Activated CD8-positive, alpha-beta memory T cell treated with anti-CD3 and anti-CD28 coated beads, Interleukin-2, amount 10 ng/mL, durations not matched to agents 7 days and 5 days (primary cell): Measurements from ENCODE around the gene SUPT16H. TPM values are rescaled to one million over a fixed set of nuclear protein-coding genes. Genes with fewer than 3 reads are reported as not detected.
"Not testable (repeated sequence)": the region's sequence is repeated elsewhere in the genome, so short reads cannot be mapped to it uniquely, and the experiment has no call there.

ENCODE experiments used
- ATAC-seq: fragments of 150-1000 bp; cut with Tn5 transposase; one replicate; pipeline ENCODE4 v1.10.0; 2021; ENCODE audit warnings: moderate library complexity
- CTCF ChIA-PET: fragments of 350-600 bp; sonication (Branson Sonifier 250); formaldehyde crosslinking; loops from one replicate; lab custom pipeline; 2021; ENCODE audit warnings: antibody characterized with exemption; lab: Charles Lee
- DNase-seq: peaks from one replicate; pipeline ENCODE4 v3.0.0-alpha.2; 2020
- H3K27ac Mint-ChIP-seq: one replicate; pipeline ENCODE4 v1.8.0; 2021; ENCODE audit warnings: mild to moderate bottlenecking, mixed read lengths
- H3K27me3 Mint-ChIP-seq: one replicate; pipeline ENCODE4 v1.8.0; 2021; ENCODE audit warnings: mixed read lengths
- H3K36me3 Mint-ChIP-seq: one replicate; pipeline ENCODE4 v1.8.0; 2021; ENCODE audit warnings: mild to moderate bottlenecking, mixed read lengths
- H3K4me1 Mint-ChIP-seq: one replicate; pipeline ENCODE4 v1.8.0; 2021; ENCODE audit warnings: mixed read lengths
- H3K4me3 Mint-ChIP-seq: one replicate; pipeline ENCODE4 v1.8.0; 2021; ENCODE audit warnings: mild to moderate bottlenecking, moderate library complexity, mixed read lengths
- H3K9me3 Mint-ChIP-seq: one replicate; pipeline ENCODE4 v1.8.0; 2022; ENCODE audit warnings: low read depth, mixed read lengths
- total RNA-seq, 2 experiments: library from RNA; stranded (reverse); gene quantifications; one replicate each; pipeline ENCODE4 v1.2.3, GENCODE V29; 2021

Gene SUPT16H
- total RNA-seq, 2 experiments from 2014 or later = 130 to 151 TPM

DNA sequence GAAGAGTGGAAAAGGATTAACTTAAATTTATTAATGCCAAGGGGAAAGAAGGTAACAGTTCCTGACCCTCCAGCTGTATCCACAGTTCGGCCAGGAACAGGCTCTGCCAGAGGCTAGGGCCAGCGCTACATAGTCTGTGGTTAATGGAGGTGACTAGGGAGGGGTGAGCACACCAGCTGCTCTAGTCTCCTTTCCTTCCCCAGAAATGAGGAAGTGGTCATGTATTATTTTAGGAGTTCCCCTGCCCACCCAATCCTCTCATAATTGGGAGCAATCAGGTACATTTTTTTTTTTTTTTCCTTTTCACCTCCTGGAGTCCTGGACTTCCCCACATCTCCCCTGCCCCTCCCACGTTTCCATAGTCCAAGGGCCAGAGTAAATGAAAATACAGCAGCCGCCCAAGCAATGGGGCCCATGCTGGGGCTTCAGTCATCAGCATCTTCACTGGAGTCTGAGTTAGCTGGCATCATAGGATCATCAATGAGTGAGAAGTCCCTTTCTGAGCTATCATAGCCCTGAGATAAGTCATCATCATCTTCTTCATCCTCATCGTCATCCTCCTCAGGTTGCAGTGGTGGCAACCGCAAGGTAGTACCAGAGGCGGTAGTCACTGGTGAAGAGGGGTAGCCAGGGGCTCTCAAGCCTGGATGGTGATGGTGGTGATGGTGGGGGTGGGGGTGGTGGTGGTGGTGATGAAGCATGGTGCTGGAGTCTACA lies 1.5 kb upstream of the SUPT16H start:
- Mint-ChIP-seq H3K4me1 (peaks cover 28% of the 10 kb centered on the region), H3K27me3 (no peaks in the 10 kb centered on the region), H3K36me3 (peaks cover 29% of the 10 kb centered on the region), H3K9me3 (no peaks in the 10 kb centered on the region), H3K4me3 (peak overlapping the region; percentile 92), H3K27ac (peak overlapping the region; percentile 96)
- DNase-seq (no peak), ATAC-seq (no peak)
- CTCF ChIA-PET = interaction anchor here (0.8 to 1.5 kb wide), 2 partner anchors 32 to 52 kb away, joined by 3 read pairs; no protein-coding TSS in a partner anchor

DNA sequence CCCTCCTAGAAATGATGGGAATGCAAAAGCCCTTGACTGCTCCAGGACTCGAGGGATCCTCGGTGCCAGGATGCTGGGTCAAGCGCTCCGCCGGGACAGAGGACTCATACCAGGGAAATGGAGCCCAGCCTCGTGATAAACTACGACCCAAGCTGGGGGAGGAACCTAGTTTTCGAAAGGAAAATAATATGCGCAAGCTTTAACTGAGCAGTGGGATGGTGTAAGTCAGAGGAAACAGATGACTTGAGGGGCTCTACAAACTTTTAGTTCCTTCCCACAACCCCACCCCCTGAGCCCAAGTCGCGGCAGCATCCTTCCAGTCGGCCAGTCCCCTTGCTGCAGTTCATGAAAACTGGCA lies 654 bp upstream of the SUPT16H start:
- Mint-ChIP-seq H3K4me1 (peaks cover 33% of the 10 kb centered on the region), H3K27ac (peak overlapping the region; percentile 96), H3K4me3 (peak overlapping the region; percentile 92), H3K27me3 (no peaks in the 10 kb centered on the region), H3K9me3 (no peaks in the 10 kb centered on the region), H3K36me3 (peaks cover 29% of the 10 kb centered on the region)
- no peak for DNase-seq
- CTCF ChIA-PET = interaction anchor here (1.0 to 1.5 kb wide), 3 partner anchors 32 to 93 kb away, joined by 3 to 4 read pairs (median 3); no protein-coding TSS in a partner anchor
- ATAC-seq = peak; percentile 48

DNA sequence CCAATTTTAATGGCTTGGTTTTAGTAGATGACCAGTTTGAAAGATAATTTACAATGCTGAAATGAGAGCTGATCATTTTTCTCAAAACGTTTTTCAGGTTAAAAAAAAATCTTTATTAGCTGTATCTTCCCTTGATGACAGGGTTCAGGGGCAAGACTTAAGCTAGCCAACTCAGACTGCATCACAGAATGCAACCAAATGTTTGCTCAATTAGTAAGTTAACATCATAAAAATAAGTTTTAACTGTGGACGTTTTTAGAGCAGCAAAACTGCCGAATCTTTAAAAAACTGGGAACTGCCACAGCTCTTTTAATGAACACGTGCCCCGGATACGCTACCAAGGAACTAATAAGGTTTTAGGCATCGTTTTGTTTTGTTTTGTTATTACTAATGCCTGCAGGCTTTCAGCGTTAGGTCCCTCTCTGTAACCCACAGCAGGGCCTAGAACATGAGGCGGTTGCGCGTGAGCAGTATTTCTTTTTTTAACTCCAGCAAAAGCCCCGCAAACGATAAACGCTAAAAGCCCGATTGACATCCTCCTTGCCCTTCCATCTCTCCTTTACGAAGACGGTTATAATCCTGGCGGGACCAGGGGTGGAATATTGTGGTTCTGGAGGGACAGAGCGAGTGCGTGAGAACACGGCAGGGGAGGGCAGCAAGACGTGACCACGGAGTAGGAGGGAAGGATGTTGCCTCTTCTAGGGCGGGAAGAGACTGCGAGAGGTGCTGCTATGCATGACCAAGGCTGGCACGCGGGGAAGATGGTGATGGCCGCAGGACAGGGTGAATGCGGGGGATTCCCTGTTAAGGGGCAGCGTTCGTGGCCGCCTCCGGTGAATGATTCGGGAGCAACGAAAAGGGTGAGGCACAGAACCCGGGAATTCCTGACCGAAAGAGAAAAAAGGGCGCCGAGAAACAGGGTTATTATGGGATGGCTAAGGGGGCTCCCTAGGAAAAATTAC lies 652 bp downstream of the SUPT16H start:
- ATAC-seq (peak; percentile 46), DNase-seq (peak; percentile 74)
- Mint-ChIP-seq H3K9me3 (no peaks in the 10 kb centered on the region), H3K4me3 (peak overlapping the region; percentile 92), H3K36me3 (peaks cover 30% of the 10 kb centered on the region), H3K4me1 (peaks cover 43% of the 10 kb centered on the region), H3K27ac (peak overlapping the region; percentile 96), H3K27me3 (no peaks in the 10 kb centered on the region)
- CTCF ChIA-PET = interaction anchor here (1.3 kb wide), 1 partner anchor 13 kb away, joined by 4 read pairs; no protein-coding TSS in a partner anchor

DNA sequence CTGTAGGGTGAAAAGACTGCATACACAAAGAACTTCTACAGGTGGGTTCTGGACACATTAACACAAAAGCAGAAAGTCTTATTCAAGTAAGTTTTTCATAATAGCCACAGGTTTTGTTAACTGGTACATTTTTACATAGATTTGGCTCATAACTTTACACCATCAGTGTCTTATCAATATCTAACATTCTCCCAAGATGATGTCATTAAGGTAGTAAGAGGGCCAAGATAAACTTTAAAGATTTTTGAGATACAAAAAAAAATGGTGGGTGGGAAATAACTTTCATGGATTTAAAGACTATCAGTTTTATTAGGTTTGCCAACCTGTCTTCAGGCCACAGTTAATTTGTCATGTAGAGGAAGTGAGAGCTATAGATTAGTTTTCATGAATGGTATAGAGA lies 1.7 kb downstream of the SUPT16H start:
- Mint-ChIP-seq H3K36me3 (peaks cover 32% of the 10 kb centered on the region), H3K27me3 (no peaks in the 10 kb centered on the region), H3K4me3 (peak overlapping the region; percentile 92), H3K9me3 (no peaks in the 10 kb centered on the region), H3K4me1 (peaks cover 47% of the 10 kb centered on the region), H3K27ac (peak overlapping the region; percentile 96)
- no peak for ATAC-seq
- CTCF ChIA-PET = interaction anchor here (1.3 kb wide), 1 partner anchor 12 kb away, joined by 4 read pairs; no protein-coding TSS in a partner anchor
- DNase-seq = no peak

DNA sequence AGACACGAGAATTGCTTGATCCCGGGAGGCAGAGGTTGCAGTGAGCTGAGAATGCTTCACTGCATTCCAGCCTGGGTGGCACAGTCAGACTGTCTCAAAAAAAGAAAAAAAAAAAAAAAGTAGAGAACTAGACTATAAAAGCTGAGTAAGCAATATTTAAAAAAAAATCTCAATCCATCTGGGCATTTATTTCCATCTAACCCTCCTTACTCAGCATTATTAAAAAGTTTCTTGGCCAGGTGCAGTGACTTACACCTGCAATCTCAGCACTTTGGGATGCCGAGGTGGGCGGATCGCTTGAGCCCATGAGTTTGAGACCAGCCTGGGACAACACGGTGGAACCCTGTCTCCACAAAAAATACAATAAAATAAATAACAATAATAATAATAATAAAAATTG lies 4.5 kb downstream of the SUPT16H start:
- no peak overlapping the region for H3K27ac Mint-ChIP-seq
- peaks cover 48% of the 10 kb centered on the region for H3K4me1 Mint-ChIP-seq
- no peak overlapping the region for H3K4me3 Mint-ChIP-seq
- H3K27me3 Mint-ChIP-seq = no peaks in the 10 kb centered on the region
- CTCF ChIA-PET = interaction anchor here (0.7 to 1.5 kb wide), 3 partner anchors 9 to 137 kb away, joined by 3 to 4 read pairs (median 3); partner anchors contain the start of gene CHD8
- H3K9me3 Mint-ChIP-seq = no peaks in the 10 kb centered on the region
- H3K36me3 Mint-ChIP-seq = peaks cover 35% of the 10 kb centered on the region
- ATAC-seq (no peak), DNase-seq (no peak)

DNA sequence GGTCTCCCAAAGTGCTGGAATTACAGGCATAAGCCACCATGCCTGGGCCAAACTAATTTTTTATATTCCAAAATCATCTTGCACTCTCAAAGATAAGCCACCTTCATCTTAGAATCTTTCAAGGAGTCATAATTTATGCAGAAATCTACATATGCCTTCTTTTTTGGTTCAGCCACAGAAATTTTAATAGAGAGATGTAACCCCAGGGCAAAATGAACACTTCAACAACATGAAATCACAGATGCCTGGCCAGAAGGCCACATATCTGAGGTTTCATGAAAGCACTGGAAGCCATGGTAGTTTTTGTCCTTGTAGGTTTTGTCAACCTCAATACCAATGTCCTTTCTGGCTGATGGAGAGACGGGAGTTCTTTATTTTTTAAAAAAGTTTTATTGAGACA lies 9.8 kb downstream of the SUPT16H start:
- ATAC-seq (no peak), DNase-seq (no peak)
- CTCF ChIA-PET = no interaction called here
- H3K9me3 Mint-ChIP-seq = no peaks in the 10 kb centered on the region
- peaks cover 24% of the 10 kb centered on the region for H3K4me1 Mint-ChIP-seq
- no peak overlapping the region for H3K4me3 Mint-ChIP-seq
- no peak overlapping the region for H3K27ac Mint-ChIP-seq
- peaks cover 66% of the 10 kb centered on the region for H3K36me3 Mint-ChIP-seq
- H3K27me3 Mint-ChIP-seq = no peaks in the 10 kb centered on the region

DNA sequence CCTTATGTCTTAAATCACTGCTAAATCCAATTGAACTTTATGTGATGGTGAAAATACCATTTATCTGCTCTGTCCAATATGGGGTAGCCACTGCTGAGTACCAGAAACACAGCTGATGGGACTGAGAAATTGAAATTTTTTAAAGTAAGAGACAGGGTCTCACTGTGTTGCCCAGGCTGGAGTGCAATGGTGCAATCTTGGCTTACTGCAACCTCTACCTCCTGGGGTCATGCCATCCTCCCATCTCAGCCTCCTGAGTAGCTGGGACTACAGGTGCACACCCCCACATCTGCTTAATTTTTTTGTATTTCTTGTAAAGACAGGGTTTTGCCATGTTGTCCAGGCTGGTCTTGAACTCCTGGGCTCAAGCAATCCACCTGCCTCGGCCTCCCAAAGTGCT lies 11.0 kb downstream of the SUPT16H start:
- H3K27me3 Mint-ChIP-seq, ATAC-seq, H3K27ac Mint-ChIP-seq, DNase-seq, H3K9me3 Mint-ChIP-seq, H3K4me3 Mint-ChIP-seq: not testable (repeated sequence)
- peaks cover 70% of the 10 kb centered on the region for H3K36me3 Mint-ChIP-seq
- H3K4me1 Mint-ChIP-seq = peaks cover 17% of the 10 kb centered on the region
- CTCF ChIA-PET = interaction anchor here (1.0 kb wide), 1 partner anchor 8 kb away, joined by 3 read pairs; no protein-coding TSS in a partner anchor

DNA sequence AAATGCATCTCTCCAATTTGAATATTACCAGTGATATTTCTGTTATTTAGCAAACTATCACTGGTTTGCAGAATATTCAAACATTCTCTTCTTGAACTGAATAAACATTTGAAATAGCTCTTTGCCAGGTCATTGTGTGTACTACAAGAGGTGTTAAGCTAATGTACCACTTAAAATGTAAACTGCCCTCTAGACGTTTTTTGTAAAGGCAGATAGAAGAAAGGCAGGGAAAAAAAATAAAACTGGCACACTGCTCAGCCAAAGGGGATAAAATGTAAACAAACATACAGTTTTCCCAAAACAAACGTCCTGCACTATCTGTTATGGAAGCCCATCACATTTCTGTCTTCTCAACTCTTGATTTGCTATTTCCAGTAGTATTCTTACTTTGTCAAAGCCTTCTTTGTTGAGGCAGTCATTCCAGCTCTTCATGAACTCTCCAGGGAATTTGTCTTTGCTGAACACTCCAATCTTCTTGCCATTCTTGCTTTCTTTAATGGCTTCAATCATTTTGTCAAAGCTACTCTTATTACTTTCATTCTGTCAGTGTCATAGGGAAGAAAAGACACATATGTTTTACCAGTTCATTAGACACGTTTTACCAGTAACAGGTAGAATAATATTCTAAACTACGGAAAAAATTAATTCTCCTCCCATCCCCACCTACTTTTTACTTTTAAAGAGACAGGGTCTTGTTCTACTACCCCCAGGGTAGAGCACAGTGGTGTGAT lies 13.7 kb downstream of the SUPT16H start:
- H3K9me3 Mint-ChIP-seq = no peaks in the 10 kb centered on the region
- DNase-seq = no peak
- no peak overlapping the region for H3K27ac Mint-ChIP-seq
- CTCF ChIA-PET = interaction anchor here (1.8 kb wide), 1 partner anchor 13 kb away, joined by 4 read pairs; no protein-coding TSS in a partner anchor
- H3K27me3 Mint-ChIP-seq = no peaks in the 10 kb centered on the region
- peaks cover 76% of the 10 kb centered on the region for H3K36me3 Mint-ChIP-seq
- no peak overlapping the region for H3K4me3 Mint-ChIP-seq
- no peak for ATAC-seq
- peaks cover 18% of the 10 kb centered on the region for H3K4me1 Mint-ChIP-seq

DNA sequence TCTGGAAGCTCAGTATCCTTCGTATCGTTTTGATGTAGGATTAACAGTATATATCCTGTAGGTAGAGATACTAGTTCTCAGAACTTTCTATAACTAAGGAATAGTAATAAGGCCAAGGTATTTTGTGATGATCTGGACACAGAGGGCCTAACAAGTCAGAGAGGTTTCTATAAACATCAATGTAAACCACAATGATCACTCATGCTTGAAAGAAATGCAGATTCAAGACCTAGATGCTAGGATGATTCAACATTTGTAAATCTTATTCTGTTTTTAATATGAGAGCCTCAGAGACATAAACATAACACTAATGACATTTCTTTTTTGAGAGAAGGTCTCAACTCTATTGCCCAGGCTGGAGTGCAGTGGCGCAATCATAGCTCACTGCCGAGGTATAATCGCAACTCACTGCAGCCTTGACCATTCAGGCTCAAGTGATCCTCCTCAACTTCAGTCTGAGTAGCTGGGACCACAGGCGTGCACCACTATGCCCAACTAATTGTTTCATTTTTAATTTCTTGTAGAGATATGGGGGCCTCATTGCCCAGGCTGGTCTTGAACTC lies 16.2 kb downstream of the SUPT16H start:
- CTCF ChIA-PET = no interaction called here
- H3K27me3 Mint-ChIP-seq = no peaks in the 10 kb centered on the region
- ATAC-seq = no peak

DNA sequence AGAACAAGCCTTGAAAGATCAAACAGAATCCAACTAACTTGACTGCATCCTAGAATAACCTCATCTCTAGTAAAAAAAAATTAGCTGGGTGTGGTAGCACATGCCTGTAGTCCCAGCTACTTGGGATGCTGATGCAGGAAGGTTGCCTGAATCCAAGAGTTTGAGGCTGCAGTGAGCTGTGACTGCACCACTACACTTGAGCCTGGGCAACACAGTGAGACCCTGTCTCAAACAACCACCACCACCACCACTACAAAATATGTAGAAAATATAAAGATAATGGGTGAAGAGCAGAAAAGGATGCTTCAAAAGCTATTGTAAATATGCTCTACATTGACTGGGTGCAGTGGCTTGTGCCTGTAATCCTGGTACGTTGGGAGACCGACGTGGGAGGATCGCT lies 27.3 kb downstream of the SUPT16H start:
- H3K36me3 Mint-ChIP-seq = peaks cover 77% of the 10 kb centered on the region
- CTCF ChIA-PET = interaction anchor here (1.3 kb wide), 1 partner anchor 24 kb away, joined by 6 read pairs; no protein-coding TSS in a partner anchor
- no peaks in the 10 kb centered on the region for H3K27me3 Mint-ChIP-seq
- H3K4me3 Mint-ChIP-seq = no peak overlapping the region
- H3K27ac Mint-ChIP-seq = no peak overlapping the region
- no peaks in the 10 kb centered on the region for H3K9me3 Mint-ChIP-seq
- DNase-seq (no peak), ATAC-seq (no peak)
- no peaks in the 10 kb centered on the region for H3K4me1 Mint-ChIP-seq

More for the DNA sequence above, 16.2 kb downstream of the SUPT16H start:
- Mint-ChIP-seq H3K4me3 (no peak overlapping the region), H3K9me3 (no peaks in the 10 kb centered on the region), H3K27ac (peak overlapping the region; percentile 13), H3K4me1 (peaks cover 11% of the 10 kb centered on the region), H3K36me3 (peaks cover 80% of the 10 kb centered on the region)
- DNase-seq = no peak

DNA sequence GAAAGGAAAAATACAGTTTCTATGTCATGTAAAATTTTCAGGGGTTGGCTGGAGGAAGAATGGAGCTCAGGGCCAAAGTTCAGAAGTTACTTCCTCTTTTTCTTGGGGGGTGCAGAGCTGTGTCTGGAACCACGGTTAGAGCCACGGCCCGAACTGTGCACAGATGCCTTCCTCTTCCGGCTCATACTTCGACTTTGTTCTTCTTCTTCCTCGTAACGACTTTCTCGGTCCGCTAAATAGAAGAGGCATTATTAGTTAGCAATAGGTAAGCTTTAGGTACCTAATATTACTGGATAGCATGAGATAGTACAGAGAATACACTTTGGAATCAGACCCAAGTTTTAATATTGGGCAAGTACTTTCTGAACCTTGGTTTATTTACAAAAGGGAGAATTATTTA lies 31.2 kb downstream of the SUPT16H start:
- ATAC-seq (no peak), DNase-seq (no peak)
- Mint-ChIP-seq H3K4me1 (no peaks in the 10 kb centered on the region), H3K27me3 (peaks cover 6% of the 10 kb centered on the region), H3K9me3 (no peaks in the 10 kb centered on the region), H3K4me3 (no peak overlapping the region), H3K27ac (no peak overlapping the region), H3K36me3 (peaks cover 55% of the 10 kb centered on the region)
- CTCF ChIA-PET = interaction anchor here (1.0 kb wide), 1 partner anchor 32 kb away, joined by 3 read pairs; the partner anchor contains the start of gene SUPT16H

DNA sequence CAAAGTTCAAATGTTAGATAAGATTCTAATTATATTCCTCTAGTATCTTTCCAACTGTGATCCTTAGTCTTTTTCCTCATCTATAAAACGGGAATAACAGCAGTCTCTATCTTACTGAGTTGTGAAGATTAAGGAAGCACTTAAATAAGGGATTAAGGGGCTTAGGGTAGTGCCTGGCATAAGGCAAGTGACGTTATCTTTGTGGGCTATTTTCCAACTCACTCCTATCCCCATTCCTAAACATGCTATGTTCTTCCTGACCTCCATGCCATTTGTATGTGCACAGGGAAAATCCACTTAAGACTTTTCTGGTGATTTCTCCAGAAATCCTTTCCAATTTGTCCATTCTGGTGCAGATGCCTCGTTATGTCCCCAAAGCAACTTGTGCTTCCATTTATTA lies 33.3 kb downstream of the SUPT16H start:
- Mint-ChIP-seq H3K36me3 (peaks cover 40% of the 10 kb centered on the region), H3K27ac (no peak overlapping the region), H3K9me3 (no peaks in the 10 kb centered on the region), H3K27me3 (peaks cover 11% of the 10 kb centered on the region), H3K4me1 (no peaks in the 10 kb centered on the region), H3K4me3 (no peak overlapping the region)
- no peak for ATAC-seq
- CTCF ChIA-PET = no interaction called here
- DNase-seq = no peak
